HEK293 (cell line): ENCODE results near the gene SLC35F4.

Experiments used
- CTCF ChIA-PET: fragments of 350-600 bp; formaldehyde crosslinking; extraction: SDS; loops from one replicate; lab custom pipeline; 2021; ENCODE audit warnings: antibody characterized with exemption; lab: Yijun Ruan, JAX
- POLR2A ChIA-PET: fragments of 300-600 bp; formaldehyde crosslinking; extraction: SDS; loops from one replicate; lab custom pipeline; 2020; ENCODE audit warnings: antibody characterized with exemption, inconsistent platforms; lab: Yijun Ruan, JAX
- H3K27ac ChIP-seq: fragments of 200-500 bp; sonication (Bioruptor generic); 2 replicates; pipeline ENCODE4 v1.5.1; 2014; ENCODE audit warnings: low read depth, low read length, control low read depth, inconsistent platforms; ENCODE audit errors: extremely low read depth
- H3K36me3 ChIP-seq, 2 experiments: fragments of 200-500 bp in 1 of 2; sonication (Bioruptor generic) in 1 of 2; 1 replicate in 1 of 2; 2 replicates in 1 of 2; pipeline ENCODE4 v1.5.1; 2014 to 2017; ENCODE audit warnings: inconsistent platforms in 2 of 2, low read length in 2 of 2; ENCODE audit not compliant: control insufficient read depth in 2 of 2, insufficient read depth in 1 of 2
- H3K4me1 ChIP-seq: fragments of 200-500 bp; sonication (Bioruptor generic); 2 replicates; pipeline ENCODE4 v1.5.1; 2014; ENCODE audit warnings: mild to moderate bottlenecking, low read length, inconsistent platforms; ENCODE audit not compliant: control insufficient read depth, insufficient read depth
- H3K4me3 ChIP-seq: 2 replicates; pipeline ENCODE4 v1.5.1; 2011; ENCODE audit warnings: low read depth, mild to moderate bottlenecking, control low read depth, low read length, moderate library complexity
- H3K9me3 ChIP-seq: fragments of 200-500 bp; sonication (Bioruptor generic); 2 replicates; pipeline ENCODE4 v1.5.1; 2014; ENCODE audit warnings: low read depth, low read length, inconsistent platforms; ENCODE audit not compliant: control insufficient read depth, insufficient read depth
- GFI1B ChIP-seq: fragments of 450-650 bp; formaldehyde crosslinking; IDR thresholded peaks from 2 replicates; pipeline ENCODE4 v1.5.1; 2016; ENCODE audit warnings: missing biosample characterization, missing genetic modification characterization
- GLIS1 ChIP-seq: fragments of 450-650 bp; formaldehyde crosslinking; IDR thresholded peaks from 2 replicates; pipeline ENCODE4 v1.5.1; 2016; ENCODE audit warnings: missing biosample characterization, missing genetic modification characterization
- HOXD13 ChIP-seq: sonication (generic); formaldehyde crosslinking; IDR thresholded peaks from 2 replicates; pipeline ENCODE4 v1.8.0; 2022; ENCODE audit warnings: missing genetic modification reagents, borderline replicate concordance
- KLF16 ChIP-seq: fragments of 450-650 bp; formaldehyde crosslinking; IDR thresholded peaks from 2 replicates; pipeline ENCODE4 v1.5.1; 2017; ENCODE audit warnings: missing biosample characterization, missing genetic modification characterization
- KLF8 ChIP-seq: fragments of 450-650 bp; formaldehyde crosslinking; IDR thresholded peaks from 2 replicates; pipeline ENCODE4 v1.5.1; 2016; ENCODE audit warnings: missing biosample characterization, missing genetic modification characterization
- PBX3 ChIP-seq: sonication (generic); formaldehyde crosslinking; IDR thresholded peaks from 2 replicates; pipeline ENCODE4 v1.8.1; 2022; ENCODE audit warnings: mild to moderate bottlenecking, moderate library complexity, missing genetic modification reagents
- PRDM1 ChIP-seq: fragments of 450-650 bp; formaldehyde crosslinking; IDR thresholded peaks from 2 replicates; pipeline ENCODE4; 2016; ENCODE audit warnings: missing biosample characterization, missing genetic modification characterization
- REST ChIP-seq: fragments of 450-650 bp; formaldehyde crosslinking; IDR thresholded peaks from 2 replicates; pipeline ENCODE4 v1.5.1; 2016; ENCODE audit warnings: missing biosample characterization, missing genetic modification characterization
- SETDB1 ChIP-seq: IDR thresholded peaks from one replicate; pipeline ENCODE4 v1.6.1; 2017; ENCODE audit warnings: mild to moderate bottlenecking, low read length, moderate library complexity, mixed read lengths; ENCODE audit not compliant: insufficient read length
- ZBTB11 ChIP-seq: fragments of 450-650 bp; formaldehyde crosslinking; conservative IDR thresholded peaks from 2 replicates; pipeline ENCODE4 v1.5.1; 2016; ENCODE audit warnings: low read depth, missing biosample characterization, missing genetic modification characterization
- ZBTB20 ChIP-seq: fragments of 450-650 bp; formaldehyde crosslinking; IDR thresholded peaks from 2 replicates; pipeline ENCODE4 v1.5.1; 2016; ENCODE audit warnings: missing biosample characterization, missing genetic modification characterization
- ZFHX2 ChIP-seq: fragments of 450-650 bp; formaldehyde crosslinking; conservative IDR thresholded peaks from 2 replicates; pipeline ENCODE4 v1.5.1; 2016; ENCODE audit warnings: missing biosample characterization, missing genetic modification characterization
- ZIC2 ChIP-seq: fragments of 450-650 bp; formaldehyde crosslinking; IDR thresholded peaks from 2 replicates; pipeline ENCODE4 v1.5.1; 2016; ENCODE audit warnings: missing biosample characterization, missing genetic modification characterization
- ZNF132 ChIP-seq: fragments of 450-650 bp; formaldehyde crosslinking; IDR thresholded peaks from 2 replicates; pipeline ENCODE4 v1.5.1; 2017; ENCODE audit warnings: missing biosample characterization, missing genetic modification characterization, borderline replicate concordance
- ZNF214 ChIP-seq: fragments of 450-650 bp; formaldehyde crosslinking; IDR thresholded peaks from 2 replicates; pipeline ENCODE4 v1.5.1; 2017; ENCODE audit warnings: missing biosample characterization, mild to moderate bottlenecking, missing genetic modification characterization, borderline replicate concordance
- ZNF23 ChIP-seq: fragments of 450-650 bp; formaldehyde crosslinking; IDR thresholded peaks from 2 replicates; pipeline ENCODE4 v1.5.1; 2016; ENCODE audit warnings: missing biosample characterization, missing genetic modification characterization, borderline replicate concordance
- ZNF24 ChIP-seq: fragments of 450-650 bp; formaldehyde crosslinking; IDR thresholded peaks from 2 replicates; pipeline ENCODE4 v1.5.1; 2016; ENCODE audit warnings: missing biosample characterization, missing genetic modification characterization
- ZNF335 ChIP-seq: fragments of 450-650 bp; formaldehyde crosslinking; conservative IDR thresholded peaks from 2 replicates; pipeline ENCODE4 v1.5.1; 2016; ENCODE audit warnings: missing biosample characterization, missing genetic modification characterization
- ZNF366 ChIP-seq: fragments of 450-650 bp; formaldehyde crosslinking; conservative IDR thresholded peaks from 2 replicates; pipeline ENCODE4 v1.5.1; 2016; ENCODE audit warnings: missing biosample characterization, missing genetic modification characterization
- ZNF394 ChIP-seq: fragments of 450-650 bp; formaldehyde crosslinking; IDR thresholded peaks from 2 replicates; pipeline ENCODE4 v1.5.1; 2016; ENCODE audit warnings: missing biosample characterization, missing genetic modification characterization, mild to moderate bottlenecking, moderate library complexity, borderline replicate concordance
- ZNF510 ChIP-seq: fragments of 450-650 bp; formaldehyde crosslinking; IDR thresholded peaks from 2 replicates; pipeline ENCODE4 v1.5.1; 2018; ENCODE audit warnings: mild to moderate bottlenecking, missing genetic modification characterization, missing biosample characterization; ENCODE audit not compliant: insufficient replicate concordance
- ZNF670 ChIP-seq: fragments of 450-650 bp; formaldehyde crosslinking; IDR thresholded peaks from 2 replicates; pipeline ENCODE4 v1.5.1; 2016; ENCODE audit warnings: missing biosample characterization, missing genetic modification characterization, low read depth
- ZNF785 ChIP-seq: fragments of 450-650 bp; formaldehyde crosslinking; IDR thresholded peaks from 2 replicates; pipeline ENCODE4 v1.5.1; 2016; ENCODE audit warnings: missing biosample characterization, missing genetic modification characterization

The SLC35F4 gene

GRCh38 chr14:57823015-57823660, 42.8 kb downstream of the SLC35F4 start:
- ChIA-PET POLR2A (no interaction called here), CTCF (interaction anchor here (0.7 kb wide), 1 partner anchor 337 kb away, joined by 3 read pairs; no protein-coding TSS in a partner anchor)
- no peak overlapping the region for H3K4me3 ChIP-seq
- TF ChIP-seq ZIC2 (tag by site-specific recombination) = no peak
- no peak for TF ChIP-seq PRDM1 (tag by site-specific recombination)
- no peak for TF ChIP-seq ZNF510 (tag by site-specific recombination)
- no peak for TF ChIP-seq REST (tag by site-specific recombination)
- TF ChIP-seq ZFHX2 (tag by site-specific recombination) = no peak
- TF ChIP-seq ZNF785 (tag by site-specific recombination) = no peak
- no peak for TF ChIP-seq GLIS1 (tag by site-specific recombination)
- TF ChIP-seq PBX3 = no peak
- no peak for TF ChIP-seq ZNF335 (tag by site-specific recombination)
- TF ChIP-seq ZNF394 (tag by site-specific recombination) = no peak
- no peak for TF ChIP-seq HOXD13 (CRISPR knock-in tag)
- TF ChIP-seq ZNF24 (tag by site-specific recombination) = no peak
- TF ChIP-seq SETDB1 = no peak
- TF ChIP-seq ZNF214 (tag by site-specific recombination) = no peak
- no peak for TF ChIP-seq ZNF23 (tag by site-specific recombination)
- TF ChIP-seq ZNF366 (tag by site-specific recombination) = no peak
- TF ChIP-seq ZBTB11 (tag by site-specific recombination) = no peak
- no peaks in the 10 kb centered on the region for H3K36me3 ChIP-seq
- no peaks in the 10 kb centered on the region for H3K9me3 ChIP-seq
- H3K27ac ChIP-seq = no peak overlapping the region
- H3K4me1 ChIP-seq = no peaks in the 10 kb centered on the region

GRCh38 chr14:57822081-57822480, 43.8 kb downstream of the SLC35F4 start:
- no peak for TF ChIP-seq KLF8 (tag by site-specific recombination)
- TF ChIP-seq ZNF132 (tag by site-specific recombination) = no peak
- TF ChIP-seq KLF16 (tag by site-specific recombination) = no peak
- TF ChIP-seq ZBTB20 (tag by site-specific recombination) = no peak
- no peak for TF ChIP-seq ZNF670 (tag by site-specific recombination)
- TF ChIP-seq GFI1B (tag by site-specific recombination) = peak; percentile 76; the same call in 1 of the 2 replicates

More at GRCh38 chr14:57822081-57822480, 43.8 kb downstream of the SLC35F4 start:
- Histone ChIP-seq H3K4me3 (no peak overlapping the region), H3K9me3 (no peaks in the 10 kb centered on the region), H3K4me1 (no peaks in the 10 kb centered on the region), H3K36me3 (no peaks in the 10 kb centered on the region), H3K27ac (no peak overlapping the region)
- POLR2A ChIA-PET = no interaction called here
- CTCF ChIA-PET = no interaction called here
